Renal pelvis (tissue), 4 donors: ENCODE data around the gene CD8B. TPM values are rescaled to one million over a fixed set of nuclear protein-coding genes. Genes with fewer than 3 reads are reported as not detected.
"Not testable (repeated sequence)": the region's sequence is repeated elsewhere in the genome, so short reads cannot be mapped to it uniquely, and the experiment has no call there.

Experiments
- DNase-seq: peaks from one replicate; pipeline ENCODE4 v3.0.0-alpha.2; 2013
- polyA plus RNA-seq, 3 donors: library from polyadenylated mRNA; unstranded; fragments of 120-200 nt; gene quantifications; one replicate each; pipeline ENCODE4 v1.2.1, GENCODE V29; 2013; ENCODE audit not compliant: insufficient read length in 3 of 3

CD8B gene
- polyA plus RNA-seq, 3 donors: 0.18 to 0.88 (median 0.27) TPM

DNA sequence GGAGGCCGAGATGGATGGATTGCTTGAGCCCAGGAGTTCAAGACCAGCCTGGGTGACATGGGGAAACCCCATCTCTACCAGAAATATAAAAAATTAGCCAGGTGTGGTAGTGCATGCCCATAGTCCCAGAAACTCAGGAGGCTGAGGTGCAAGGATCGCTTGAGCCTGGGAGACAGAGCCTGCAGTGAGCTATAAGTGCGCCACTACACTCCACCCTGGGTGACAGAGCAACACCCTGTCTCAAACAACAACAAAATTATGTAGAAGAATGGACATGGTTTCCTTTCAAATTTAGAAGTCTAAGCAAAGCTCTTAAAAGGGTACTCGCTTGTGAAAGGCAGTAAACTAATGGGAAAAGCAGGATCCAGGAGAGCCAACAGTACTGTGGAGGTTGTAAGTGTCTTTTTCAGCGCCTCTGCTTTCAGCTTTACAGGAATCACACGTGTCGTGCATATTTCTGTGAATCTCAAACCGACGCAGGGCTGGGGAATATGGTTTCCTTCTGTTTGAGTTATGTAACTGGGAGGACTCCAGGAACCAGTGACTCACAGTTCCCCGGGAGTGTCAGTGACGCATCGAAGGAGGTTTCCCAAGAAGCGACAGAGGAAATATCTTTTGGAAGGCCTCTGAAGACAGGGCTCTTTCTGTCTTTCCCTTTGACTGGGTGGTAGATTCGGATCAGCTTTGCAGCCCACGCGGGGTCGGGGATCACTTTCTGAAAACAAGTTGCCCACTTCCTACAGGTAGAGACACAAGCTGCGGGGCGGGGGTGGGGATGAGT lies 24.6 kb downstream of the CD8B start:
- DNase-seq: not testable (repeated sequence)

DNA sequence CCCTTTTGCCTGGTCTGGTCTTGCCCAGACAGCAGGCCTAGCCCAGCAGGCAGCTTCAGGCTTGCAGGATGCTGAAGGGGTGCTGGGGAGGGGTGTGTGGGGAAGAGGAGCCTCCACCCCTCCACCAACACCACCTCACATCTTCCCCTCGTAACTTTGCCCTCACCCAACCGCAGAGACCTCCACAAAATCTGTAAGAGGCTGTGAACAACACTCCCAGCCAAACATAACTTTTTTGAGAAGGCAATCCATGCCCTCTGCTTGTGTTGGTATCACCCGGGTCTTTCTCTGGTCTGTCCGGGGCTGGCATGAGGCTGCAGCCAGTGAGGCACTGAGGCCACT lies 26.2 kb downstream of the CD8B start:
- DNase-seq: not testable (repeated sequence)

DNA sequence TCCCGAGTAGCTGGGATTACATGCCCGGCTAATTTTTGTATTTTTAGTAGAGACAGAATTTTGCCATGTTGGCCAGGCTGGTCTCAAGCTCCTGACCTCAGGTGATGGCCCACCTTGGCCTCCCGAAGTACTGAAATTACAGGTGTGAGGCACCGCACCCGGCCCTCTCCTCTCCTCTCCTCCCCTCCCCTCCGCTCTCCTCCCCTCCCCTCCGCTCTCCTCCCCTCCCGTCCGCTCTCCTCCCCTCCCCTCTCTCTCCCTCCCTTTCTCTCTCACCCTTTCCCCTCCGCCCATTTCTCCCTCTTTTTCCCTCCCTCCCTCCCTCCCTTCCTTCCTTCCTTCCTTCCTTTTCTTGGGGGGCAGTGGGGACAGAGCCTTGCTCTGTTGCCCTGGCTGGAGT lies 28.4 kb downstream of the CD8B start:
- DNase-seq: no peak

DNA sequence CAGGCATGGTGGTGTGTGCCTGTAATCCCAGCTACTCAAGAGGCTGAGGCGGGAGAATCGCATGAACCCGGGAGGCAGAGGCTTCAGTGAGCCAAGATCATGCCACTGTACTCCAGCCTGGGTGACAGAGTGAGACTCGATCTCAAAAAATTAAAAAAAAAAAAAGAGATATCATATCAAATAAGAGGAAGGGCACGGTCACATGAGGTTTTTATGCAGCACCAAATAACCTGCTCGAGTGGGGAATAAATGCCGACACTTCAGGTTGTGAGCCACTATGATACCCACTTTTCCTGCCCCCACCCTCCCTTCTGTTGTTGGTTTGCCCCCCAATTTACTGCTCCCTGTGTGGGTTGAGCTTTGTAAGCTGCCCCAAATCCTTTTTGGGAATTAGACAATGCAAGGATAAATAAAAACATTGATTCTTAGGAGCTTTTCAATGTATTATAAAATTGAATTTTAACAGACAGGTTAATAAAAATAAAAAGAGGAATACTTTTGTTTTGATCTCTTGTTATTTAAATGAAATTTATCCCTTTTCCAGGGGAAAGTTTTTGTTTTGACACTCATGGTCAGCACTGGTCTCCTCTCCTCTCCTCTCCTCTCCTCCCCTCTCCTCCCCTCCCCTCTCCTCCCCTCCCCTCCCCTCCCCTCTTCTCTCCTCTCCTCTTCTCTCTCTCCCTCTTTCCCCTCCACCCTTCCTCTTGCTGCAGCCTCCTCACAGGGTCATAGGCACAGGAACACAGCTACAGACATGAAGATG lies 29.2 kb downstream of the CD8B start:
- DNase-seq: no peak

DNA sequence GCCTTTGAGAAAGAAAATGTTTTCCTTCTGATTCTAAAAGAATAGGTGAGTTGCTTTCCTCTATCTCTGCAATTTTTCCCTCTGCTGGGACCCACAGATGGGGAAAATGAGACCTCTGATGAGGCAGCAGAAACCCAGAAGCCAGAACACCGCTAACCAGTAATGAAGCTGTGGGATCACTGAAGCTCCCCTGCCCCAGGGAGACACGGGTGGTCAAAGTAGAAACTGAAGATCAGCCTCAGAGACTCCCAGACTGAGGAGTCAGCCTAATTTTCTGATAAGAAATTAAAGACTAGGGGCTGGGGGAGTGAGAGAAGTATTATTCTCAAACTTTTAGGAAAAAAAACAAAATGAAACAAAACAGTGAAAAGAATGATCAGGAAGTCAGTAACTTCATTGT lies 30.1 kb downstream of the CD8B start:
- no peak for DNase-seq

DNA sequence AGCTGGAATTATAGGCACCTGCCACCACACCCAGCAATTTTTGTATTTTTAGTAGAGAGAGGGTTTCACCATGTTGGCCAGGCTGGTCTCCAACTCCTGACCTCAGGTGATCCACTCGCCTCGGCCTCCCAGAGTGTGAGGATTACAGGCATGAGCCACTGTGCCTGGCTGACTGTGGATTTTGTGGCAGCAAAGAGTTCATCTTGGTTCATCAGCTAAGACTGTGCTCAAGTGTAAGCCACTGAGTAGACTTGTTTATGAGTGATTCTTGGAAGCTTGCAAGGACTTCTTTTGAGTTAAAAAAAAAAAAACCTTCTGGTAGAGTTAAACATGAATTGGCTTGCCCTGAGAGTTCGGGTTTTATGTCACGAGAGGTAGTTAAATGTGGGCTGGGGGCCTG lies 34.7 kb downstream of the CD8B start:
- DNase-seq: no peak

DNA sequence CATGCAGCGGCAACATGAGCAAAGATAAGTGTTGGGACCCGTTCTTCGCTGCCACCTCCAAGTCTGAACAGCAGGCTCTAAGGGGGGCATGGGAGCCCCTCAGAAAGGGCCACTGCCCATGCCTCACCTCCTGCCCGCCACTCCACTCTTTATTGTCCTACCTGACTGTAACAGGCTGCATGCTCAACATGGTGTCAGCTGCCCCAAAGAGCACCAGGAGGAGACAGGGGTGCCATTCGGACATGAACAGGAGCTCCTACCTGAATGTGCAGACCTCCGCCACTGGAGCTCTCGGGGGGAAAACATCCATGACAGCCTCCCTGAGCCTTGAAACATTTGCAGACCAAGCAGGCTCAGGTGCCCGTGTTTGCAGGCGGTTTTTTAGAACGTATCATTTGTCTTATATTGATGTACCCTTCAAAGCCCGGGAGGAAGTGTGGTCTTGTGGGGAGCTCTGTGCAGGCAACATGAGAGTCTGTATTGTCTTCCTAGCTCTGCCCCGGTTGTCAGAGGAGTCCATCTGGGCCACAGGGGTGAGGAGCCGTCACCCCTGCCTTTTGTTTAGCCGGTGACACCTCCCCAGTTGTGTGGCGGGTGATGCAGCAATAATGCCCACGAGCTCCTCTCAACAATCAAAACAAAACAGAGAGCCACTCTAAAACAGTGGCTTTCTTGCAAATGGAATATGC lies 35.8 kb downstream of the CD8B start:
- no peak for DNase-seq

DNA sequence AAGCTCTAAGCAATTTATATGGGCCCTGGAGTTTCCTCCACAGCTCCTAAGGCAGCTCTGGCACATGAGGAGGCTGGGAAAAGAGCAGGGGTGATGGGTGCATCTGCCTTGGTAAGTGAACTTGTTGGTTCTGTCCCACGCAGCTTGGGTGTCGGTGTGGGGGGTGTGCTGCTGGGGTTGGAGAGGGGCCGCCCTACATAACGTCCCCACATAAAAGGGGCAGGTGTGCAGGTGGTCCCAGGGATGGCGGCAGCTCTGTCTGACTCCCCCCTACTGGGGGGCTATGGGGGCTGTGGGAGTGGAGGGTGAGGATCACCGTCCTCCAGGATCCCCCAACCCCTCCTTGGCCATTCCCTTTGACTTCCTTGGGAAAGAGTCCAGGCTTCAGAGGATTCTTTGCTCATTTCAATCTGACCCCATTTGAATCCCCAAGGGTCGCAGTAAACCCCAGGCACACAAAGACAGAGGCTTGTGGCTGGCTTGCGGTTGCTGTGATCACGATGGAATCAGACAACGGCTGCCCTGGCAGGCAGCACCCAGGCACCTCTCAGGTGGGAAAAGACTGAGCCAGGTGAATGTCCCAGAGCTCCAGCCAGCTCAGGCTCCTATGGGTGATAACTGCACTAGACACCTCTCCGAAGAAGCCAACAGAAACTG lies 36.5 kb downstream of the CD8B start:
- DNase-seq: no peak

DNA sequence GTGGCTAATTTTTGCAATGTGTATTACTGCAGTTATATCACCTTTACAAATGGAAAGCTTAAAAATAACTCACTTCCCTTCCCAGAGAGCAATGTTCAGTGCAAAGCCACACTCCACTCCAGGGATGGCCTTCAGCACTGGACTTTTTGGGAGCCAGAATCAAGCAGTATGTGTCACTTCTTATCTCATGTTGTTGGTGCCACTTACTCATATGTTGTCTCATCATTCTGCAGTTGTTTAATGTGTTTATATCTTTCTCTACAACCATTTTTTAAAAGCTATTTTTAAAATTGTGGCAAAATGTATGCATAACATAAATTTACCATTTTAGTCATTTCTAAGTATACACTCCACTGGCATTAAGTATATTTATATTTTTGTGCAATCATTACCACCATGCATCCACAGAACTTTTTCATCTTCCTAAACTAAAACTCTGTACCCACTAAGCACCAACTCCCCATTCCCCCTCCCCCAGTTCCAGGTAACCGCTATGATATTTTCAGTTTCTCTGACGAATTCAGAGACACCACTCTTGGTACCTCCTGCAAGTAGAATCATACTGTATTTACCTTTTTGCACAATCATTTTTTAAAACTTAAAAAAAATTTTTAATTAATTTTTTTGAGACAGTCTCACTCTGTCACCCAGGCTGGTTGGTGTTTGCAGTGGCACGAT lies 38.9 kb downstream of the CD8B start:
- DNase-seq: no peak

DNA sequence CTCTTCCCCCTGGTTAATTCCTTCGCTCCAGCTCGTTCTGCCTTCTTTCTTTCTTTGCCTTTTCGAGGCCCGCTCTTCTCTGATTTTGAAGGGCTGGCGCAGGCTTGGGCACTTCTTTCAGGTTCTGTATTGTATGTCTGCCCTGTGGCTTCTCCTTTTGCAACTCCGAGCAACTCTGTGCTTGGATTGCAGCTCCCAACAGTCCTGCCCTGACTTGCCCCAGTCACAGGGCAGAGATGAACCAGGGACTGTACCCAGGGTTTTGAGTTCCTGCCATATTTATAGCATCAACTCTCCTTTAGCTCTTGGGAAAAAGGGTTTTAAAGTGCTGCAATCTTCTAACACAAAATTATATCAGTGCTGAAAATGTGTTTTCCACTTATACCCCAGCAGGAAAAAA lies 39.8 kb downstream of the CD8B start:
- DNase-seq: no peak

DNA sequence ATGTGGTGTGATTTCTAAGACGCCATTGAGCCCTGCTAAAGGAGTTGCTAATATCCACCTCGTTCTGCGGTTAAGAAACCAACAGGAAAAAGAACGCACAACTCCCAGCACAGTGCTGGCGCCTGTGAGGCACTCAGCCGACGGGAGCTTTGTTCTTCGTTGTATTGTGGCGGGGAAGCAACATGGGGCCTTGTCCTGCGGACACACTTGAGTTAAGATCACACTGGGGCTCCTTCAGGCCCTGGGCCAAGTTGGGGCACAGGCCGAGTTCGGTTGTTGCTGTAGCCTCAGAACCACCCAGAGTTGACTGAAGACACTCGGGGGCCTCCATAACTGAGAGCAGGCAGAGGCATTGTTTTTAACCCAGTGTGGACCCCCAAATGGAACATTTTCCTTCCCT lies 40.4 kb downstream of the CD8B start:
- DNase-seq: no peak

DNA sequence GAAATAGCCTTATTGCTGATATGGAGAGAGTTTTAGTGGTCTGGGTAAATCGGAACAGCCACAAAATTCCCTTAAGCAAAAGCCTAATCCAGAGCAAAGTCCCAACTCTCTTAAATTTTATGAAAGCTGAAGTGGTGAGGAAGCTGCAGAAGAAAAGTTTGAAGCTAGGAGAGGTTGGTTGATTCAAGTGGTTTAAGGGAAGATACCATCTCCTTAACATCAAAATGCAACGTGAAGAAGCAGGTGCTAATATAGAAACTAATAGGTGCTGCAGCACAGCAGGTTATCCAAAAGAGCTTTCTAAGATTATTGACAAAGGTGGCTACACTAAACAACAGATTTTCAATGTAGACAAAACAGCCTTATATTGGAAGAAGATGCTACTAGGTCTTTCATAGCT lies 42.7 kb downstream of the CD8B start:
- no peak for DNase-seq

DNA sequence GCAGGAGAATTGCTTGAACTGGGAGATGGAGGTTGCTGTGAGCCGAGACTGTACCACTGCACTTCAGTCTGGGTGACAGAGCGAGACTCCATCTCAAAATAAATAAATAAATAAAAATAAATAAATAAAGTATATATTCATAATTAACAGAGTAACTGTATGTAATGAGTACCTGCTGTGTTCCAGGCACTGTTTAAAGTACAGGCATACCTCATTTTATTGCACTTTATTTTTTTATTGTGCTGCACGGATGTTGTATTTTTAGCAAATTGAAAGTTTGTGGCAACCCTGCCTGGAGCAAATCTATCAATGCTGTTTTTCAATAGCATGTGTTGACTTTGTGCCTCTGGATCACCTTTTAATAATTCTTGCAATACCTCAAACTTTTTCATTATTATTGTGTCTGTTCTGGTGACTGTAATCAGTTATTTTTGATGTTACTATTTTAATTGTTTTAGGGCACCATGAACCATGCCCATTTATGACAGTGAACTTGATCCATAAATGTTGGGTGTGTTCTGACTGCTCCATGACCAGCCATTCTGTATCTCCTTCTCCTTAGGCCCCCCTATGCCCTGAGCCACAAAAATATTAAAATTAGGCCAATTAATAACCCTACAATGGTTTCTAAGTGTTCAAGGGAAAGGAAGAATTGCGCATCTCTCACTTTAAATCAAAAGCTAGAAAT lies 43.4 kb downstream of the CD8B start:
- DNase-seq: no peak

DNA sequence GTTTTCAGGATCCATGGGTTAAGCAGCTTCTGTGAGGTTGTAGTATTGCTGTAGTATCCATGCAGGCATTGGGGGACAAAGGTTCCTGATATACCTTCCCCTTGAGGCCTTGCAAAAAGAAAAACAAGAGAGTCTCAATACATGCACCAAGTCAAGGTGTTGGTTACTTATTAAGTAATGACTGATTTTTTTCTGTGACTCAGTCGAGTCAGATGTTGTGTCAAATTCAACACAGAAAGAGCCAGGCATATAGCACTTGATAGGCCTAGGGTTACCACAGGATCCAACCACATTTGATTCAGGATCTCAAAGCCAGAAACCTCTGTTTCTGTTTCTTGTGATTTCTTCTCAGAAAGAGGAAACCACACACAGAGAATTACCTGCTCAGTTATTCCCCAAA lies 46.1 kb downstream of the CD8B start:
- DNase-seq: no peak

DNA sequence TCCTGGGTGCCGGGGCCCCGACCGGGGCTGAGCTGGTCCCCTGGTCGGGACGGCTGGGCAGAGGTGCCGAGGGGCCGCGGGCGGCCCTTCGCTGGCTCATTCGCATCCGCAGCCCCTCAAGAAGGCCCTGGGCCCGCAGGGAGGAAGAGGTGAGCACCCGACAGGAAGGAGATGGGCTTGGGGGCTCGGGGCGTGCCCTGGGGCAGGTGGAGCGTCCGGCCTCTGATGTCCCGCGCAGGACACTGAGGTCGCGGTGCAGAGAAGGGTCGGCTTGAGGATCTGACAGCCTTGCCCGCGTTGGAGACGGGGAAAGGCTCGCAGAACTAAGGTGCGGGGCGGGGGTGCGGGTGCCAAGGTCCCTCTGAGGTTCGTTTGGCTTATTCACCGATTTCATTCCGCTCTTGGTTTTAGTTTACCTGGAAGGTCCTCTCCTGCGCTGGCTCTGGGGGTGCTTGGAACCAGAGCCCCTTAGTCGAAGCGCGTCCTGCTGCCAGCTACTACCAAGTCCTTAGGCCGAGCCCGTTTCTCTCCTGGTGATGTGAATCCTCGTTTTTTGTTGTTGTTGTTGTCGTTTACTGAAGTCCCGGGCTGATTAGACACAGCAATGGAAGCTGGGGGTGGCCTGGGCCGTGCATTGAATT lies 52.1 kb downstream of the CD8B start:
- no peak for DNase-seq

DNA sequence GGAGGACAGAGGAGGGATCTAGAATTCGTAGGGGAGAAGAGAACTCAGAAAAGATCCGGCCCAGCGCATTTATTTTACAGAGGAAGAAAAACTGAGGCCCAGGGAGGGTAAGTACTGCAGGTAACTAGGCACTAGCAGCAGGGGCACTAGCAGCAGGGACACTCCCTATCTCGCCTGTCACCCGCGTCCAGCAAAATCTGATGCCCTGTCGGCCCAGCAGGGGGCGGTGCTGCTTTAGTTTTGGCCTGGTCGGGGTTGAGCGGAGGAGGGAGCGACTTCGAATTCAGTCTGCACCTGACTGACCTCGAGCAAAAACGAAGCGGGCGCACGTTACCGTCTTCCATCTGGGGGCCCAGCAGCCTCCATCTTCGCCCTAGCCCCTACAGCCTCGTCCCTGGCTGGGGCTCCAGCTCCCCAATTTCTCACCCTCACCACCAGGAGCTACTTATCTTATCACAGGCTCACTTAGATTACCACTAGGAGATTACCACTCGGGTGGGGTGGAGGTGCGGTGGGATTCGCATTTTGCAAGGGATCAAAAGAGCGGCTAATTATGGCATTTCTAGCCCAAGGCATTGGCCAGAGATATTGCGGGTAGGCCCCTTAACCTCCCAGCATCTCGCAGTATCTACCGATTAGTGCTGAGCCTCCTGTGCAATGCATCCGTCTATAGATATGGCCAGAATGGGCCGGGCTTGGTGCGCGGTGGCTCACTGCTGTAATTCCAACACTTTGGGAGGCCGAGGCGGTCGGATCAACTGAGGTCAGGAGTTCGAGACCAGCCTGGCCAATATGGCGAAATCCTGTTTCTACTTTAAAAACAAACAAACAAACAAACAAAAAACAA lies 53.1 kb downstream of the CD8B start:
- DNase-seq: peak; percentile 87

DNA sequence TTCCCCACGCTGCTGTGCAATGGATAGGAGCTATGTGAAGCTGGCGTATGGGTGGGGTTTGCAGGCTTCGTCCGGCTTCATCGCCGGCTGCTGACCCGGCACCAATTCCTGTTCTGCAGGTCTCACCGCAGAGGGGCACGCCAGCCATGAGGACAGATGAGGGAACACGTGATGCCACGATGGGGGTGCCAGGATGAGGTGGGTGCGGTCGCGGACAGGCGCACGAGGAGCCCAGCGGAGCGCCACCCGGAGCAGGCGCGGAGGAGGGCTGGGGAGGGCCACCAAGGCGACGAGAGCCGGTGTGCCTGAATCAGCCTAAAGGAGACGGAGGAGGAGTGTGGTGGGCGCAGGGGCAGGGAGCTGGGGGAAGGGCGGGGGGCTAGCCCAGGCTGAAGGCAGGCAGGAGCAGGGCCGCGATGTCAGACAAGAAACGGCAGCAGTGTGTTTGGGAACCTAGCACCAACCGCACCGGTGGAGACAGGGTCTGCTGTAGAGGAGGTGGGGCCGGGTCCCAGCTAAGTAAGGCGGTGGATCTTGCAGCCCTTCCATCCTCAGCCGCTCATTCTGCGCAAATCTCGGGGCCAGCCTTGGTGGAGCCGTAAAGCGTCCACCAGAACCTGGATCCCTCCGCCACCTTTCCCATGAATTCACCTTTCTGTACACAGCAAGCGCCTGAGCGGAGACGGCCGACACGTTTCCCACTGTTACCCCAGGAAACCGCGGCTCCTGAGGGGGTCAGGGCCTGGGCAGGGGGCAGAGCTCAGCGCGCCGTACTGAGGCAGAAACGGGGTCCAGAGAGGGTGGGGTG lies 54.0 kb downstream of the CD8B start:
- peak; percentile 53 for DNase-seq

DNA sequence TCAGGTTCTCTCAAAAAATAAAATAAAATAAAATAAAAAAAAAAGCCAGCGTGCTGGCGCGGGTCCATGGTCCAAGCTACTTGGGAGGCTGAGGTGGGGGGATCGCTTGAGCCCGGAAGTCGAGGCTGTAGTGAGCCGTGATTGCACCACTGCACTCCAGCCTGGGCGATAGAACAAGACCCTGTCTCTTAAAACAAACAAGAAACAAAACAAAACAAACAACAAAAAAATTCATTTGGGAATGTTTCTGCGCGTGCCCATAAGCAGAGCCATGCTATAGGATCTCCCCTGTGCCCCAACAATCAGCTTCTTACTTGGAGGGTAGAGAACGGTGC lies 54.6 kb downstream of the CD8B start:
- DNase-seq: no peak
